Measurements from ENCODE around the gene TECRL.

TECRL gene

DNA sequence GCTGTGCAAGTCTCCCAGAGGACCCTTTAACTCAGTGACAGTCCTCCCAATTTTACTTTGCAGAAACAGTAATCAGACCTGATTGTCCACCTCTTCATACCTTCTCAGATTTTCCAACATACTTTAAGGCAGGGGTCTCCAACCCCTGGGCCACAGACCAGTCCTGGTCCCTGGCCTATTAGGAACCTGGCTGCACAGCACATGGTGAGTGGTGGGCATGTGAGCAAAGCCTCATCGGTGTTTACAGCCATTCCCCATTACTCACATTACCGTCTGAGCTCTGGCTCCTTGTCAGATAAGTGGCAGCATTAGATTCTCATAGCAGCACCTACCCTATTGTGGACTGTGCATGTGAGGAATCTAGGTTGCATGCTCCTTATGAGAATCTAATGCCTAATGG, 74.3 kb downstream of the TECRL start:
- TF ChIP-seq, protein P1, sequence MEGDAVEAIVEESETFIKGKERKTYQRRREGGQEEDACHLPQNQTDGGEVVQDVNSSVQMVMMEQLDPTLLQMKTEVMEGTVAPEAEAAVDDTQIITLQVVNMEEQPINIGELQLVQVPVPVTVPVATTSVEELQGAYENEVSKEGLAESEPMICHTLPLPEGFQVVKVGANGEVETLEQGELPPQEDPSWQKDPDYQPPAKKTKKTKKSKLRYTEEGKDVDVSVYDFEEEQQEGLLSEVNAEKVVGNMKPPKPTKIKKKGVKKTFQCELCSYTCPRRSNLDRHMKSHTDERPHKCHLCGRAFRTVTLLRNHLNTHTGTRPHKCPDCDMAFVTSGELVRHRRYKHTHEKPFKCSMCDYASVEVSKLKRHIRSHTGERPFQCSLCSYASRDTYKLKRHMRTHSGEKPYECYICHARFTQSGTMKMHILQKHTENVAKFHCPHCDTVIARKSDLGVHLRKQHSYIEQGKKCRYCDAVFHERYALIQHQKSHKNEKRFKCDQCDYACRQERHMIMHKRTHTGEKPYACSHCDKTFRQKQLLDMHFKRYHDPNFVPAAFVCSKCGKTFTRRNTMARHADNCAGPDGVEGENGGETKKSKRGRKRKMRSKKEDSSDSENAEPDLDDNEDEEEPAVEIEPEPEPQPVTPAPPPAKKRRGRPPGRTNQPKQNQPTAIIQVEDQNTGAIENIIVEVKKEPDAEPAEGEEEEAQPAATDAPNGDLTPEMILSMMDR (IDR thresholded peaks at IDR 0.05; ENCODE audit: low read depth, low read length, missing control alignments) = no peak
- H3K4me3 ChIP-seq (ENCODE audit: low read depth, low read length) = no peak overlapping the region
- no peak for DNase-seq (ENCODE audit: low read depth)

DNA sequence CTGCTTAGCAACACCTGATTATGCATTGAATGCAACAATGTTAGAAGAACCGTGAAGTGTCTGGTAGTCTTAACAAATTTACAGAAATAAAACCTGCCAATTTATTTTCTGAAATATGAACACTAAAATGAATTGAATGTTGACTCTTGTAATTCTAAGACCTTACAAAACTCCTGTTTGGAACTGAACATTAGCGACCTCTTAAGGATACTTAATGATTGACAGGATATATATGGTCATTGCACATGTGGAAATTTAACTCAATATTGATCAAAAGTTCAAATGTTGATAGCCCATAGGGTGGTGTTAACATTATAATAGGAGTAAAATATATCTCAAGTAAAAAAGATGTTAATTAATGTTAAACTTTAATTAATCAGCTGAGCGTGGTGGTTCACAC, 79.1 kb downstream of the TECRL start:
- TF ChIP-seq, protein P1 (IDR thresholded peaks at IDR 0.05; ENCODE audit: low read depth, low read length, missing control alignments) = no peak
- H3K4me3 ChIP-seq (ENCODE audit: low read depth, low read length) = no peak overlapping the region
- DNase-seq (ENCODE audit: low read depth) = no peak

DNA sequence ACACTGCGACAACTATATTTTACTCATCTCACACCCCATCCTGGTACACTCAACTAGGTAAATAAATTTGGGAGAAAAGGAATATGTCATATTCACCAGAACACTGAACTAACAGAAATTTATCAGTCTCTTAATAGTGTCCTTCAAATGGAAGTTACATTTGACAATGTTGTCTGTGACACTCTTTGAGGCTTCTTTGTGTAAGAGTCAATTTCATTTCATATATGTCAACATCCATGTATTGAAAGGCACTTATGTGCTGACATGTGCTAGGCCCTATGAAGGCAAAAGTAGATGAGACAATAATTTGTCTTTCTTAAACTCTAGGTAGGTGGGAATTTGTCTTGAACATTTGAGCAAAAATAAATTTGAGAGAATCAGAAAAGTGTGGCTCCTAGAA, 82.0 kb downstream of the TECRL start:
- H3K4me3 ChIP-seq (ENCODE audit: low read depth, low read length) = no peak overlapping the region
- TF ChIP-seq, protein P1 (IDR thresholded peaks at IDR 0.05; ENCODE audit: low read depth, low read length, missing control alignments) = no peak
- no peak for DNase-seq (ENCODE audit: low read depth)

DNA sequence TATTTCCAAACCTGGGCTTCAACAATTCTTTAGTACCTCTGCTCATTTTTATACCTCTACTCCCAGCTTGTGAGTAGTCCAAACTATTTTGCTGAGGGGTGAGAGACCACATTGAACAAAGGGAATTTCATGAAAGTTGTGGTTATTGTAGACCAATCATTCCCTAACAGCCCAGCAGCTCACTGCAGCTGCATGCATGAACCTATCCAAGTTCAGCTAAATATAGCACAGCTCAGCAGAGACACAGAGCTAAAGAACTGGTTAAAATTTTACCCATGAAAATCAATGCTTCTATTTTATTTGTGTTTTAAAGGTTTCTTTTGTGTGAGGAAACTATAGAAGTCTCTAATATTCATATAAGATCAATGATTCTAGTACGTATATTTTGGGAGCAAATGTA, 82.7 kb downstream of the TECRL start:
- TF ChIP-seq, protein P1 (IDR thresholded peaks at IDR 0.05; ENCODE audit: low read depth, low read length, missing control alignments) = no peak
- no peak overlapping the region for H3K4me3 ChIP-seq (ENCODE audit: low read depth, low read length)
- no peak for DNase-seq (ENCODE audit: low read depth)

DNA sequence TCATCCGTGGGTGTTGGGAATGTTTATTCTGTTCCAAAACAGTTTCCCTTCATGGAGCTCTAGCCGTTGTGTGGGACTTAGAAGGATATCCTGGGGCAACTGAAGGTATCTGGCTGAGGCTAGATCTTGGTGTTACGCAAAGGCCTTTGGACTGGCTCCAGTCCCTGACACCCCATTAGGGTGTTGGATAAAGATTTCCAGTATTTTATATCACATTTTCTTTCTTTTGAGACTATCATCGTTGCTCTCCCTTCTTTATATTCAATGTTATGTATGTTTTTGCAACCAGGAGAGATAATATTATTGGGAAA, 103.0 kb downstream of the TECRL start:
- no peak for DNase-seq (ENCODE audit: low read depth)
- H3K4me3 ChIP-seq (ENCODE audit: low read depth, low read length) = no peak overlapping the region
- TF ChIP-seq, protein P1 (IDR thresholded peaks at IDR 0.05; ENCODE audit: low read depth, low read length, missing control alignments) = no peak

DNA sequence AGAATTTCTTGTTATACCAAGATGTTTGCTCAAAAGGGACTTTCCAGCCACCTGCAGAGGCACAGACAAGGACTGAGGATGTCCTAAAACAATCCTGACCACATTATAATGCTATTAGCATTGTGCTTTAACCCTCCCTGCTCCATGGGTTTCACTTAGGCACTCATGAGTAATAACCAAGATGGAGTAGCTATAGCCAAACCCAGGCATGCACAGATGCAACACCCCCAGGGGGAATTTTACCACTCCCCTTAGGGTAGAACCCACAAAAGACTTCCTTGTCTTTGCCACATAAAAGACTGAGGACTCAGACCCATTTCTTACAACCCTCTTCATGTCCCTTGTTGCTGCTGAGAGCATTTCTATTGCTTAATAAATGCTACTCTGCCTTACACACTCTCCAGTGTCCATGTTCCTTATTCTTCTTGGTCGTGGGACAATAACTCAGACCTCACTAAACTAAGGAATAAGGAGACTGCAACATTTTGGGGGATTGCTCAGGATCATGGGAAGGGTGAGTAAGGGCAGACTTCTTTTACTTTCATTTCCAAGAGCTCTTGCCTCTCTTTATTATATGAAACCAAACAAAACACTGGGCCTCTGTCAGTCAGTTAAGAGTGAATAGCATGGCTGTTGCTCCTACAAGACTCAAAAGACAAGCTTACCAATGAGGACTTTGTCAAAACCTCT, 103.5 kb downstream of the TECRL start:
- no peak for DNase-seq (ENCODE audit: low read depth)
- TF ChIP-seq, protein P1 (IDR thresholded peaks at IDR 0.05; ENCODE audit: low read depth, low read length, missing control alignments) = no peak
- H3K4me3 ChIP-seq (ENCODE audit: low read depth, low read length) = no peak overlapping the region

DNA sequence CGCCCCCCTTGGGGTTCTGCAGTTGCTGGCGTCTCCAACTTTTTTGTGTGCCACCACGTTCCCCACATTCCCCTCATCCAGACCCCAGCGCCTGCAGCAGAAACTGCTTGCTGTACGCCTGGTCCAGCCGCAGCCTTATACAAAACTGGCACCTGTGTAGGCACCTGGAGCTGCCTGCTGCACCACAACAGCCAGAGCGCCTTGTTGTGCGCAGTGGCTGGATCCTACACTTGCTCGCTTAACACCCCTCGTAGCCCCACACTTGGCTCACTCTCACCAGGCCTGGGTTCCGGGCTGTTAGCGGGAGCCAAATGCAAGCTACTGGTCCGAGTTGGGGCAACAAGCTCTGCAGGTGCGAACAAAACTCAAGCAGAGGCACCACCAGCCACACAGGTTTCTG, 136.8 kb downstream of the TECRL start:
- H3K4me3 ChIP-seq (ENCODE audit: low read depth, low read length) = no peak overlapping the region
- TF ChIP-seq, protein P1 (IDR thresholded peaks at IDR 0.05; ENCODE audit: low read depth, low read length, missing control alignments) = no peak
- DNase-seq (ENCODE audit: low read depth) = no peak
